ENCODE data around the gene MLKL.

Gene MLKL

DNA sequence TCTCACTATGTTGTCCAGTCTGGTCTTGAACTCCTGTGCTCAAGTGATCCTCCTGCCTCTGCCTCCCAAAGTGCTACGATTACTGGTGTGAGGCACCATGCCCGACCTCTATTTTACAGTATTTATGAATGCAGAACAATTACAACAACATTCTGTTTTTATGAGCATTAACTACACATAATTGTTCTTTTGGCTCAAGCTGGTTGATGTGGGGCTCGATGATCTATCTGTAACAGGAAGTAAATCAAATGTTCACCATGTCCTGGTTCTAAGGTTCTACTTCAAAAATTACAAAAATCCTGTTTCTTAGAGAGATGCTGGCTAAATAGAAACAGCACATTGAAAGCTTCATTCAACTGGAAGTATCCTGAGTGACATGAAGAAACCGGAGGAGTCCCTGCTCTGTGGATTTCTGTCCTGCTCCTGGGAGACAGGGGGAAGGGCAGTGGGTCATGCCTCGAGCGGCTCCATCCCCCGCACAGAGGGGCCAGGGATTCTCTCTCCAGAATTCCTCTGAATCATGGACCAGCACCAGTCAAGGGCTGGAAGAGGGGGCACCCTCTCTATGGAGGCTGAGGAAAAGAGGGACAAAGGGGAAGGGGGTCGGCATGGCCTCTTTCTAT, 42.5 kb upstream of the MLKL start:
- DNase-seq (ENCODE audit: insufficient read length, low spot score) (no peak), FAIRE-seq (no peak)
- TF ChIP-seq POLR2AphosphoS5 (IDR thresholded peaks at IDR 0.05; ENCODE audit: low read depth, low read length): no peak
- no peak for TF ChIP-seq PAX5 (IDR thresholded peaks at IDR 0.05; ENCODE audit: insufficient read depth, low read length, severe bottlenecking)
- no peak for TF ChIP-seq TAF1 (IDR thresholded peaks at IDR 0.05; ENCODE audit: low read depth, low read length)
- TF ChIP-seq SPI1 (IDR thresholded peaks at IDR 0.05; ENCODE audit: low read depth, low read length): no peak
- TF ChIP-seq POU2F2 (IDR thresholded peaks at IDR 0.05; ENCODE audit: low read depth, low read length): no peak
- no peak for TF ChIP-seq POLR2A (IDR thresholded peaks at IDR 0.05; ENCODE audit: low read depth, low read length)

DNA sequence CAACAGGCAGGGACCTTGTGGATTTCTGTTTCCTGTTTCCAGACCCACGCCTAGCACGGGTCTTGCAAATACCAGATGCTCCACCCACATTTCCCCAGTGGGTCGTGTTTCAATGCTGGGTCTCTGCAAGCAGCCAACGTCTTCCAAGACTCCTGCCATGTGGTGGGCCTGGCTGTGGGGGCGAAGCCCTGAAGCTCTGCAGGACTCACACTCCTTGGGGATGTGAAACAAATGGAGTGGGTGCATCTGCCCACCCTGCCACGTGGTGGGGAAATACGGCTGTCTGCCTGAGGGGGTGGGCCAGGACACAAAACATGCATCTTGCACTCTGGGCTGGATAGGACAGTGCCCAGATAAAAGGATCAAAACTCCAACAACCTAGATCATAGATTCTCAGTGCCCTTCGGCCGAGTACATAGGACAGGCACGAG, 41.4 kb upstream of the MLKL start:
- no peak for FAIRE-seq
- DNase-seq (ENCODE audit: insufficient read length, low spot score): no peak
- no peak for TF ChIP-seq POLR2A (IDR thresholded peaks at IDR 0.05; ENCODE audit: low read depth, low read length)
- no peak for TF ChIP-seq POLR2AphosphoS5 (IDR thresholded peaks at IDR 0.05; ENCODE audit: low read depth, low read length)

DNA sequence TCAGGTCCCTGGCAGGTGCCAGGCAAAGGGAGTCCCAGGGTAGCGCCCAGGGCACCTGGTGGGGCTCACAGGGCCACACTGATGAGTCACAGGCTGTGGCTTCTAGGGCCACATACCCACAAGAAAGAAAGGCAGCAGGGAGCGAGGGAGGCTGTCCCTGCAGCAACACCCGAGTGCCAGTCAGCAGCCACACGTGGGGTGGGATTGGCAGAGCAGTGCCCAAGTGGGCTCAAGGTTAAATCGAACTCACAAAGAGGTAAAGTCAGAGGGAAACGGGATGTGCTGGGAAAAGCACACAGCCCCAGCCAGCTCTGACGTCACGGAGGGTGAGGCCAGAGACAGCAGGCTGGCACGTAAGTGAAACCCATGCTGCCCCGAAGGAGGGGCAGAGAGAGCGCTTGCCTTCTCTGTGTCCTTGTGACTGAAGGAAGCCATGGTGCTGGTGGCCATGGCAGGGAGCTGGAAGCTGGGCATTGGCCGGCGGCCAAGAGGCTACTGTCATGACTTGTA, 40.2 kb upstream of the MLKL start:
- TF ChIP-seq PAX5 (IDR thresholded peaks at IDR 0.05; ENCODE audit: insufficient read depth, low read length, severe bottlenecking): no peak
- TF ChIP-seq SPI1 (IDR thresholded peaks at IDR 0.05; ENCODE audit: low read depth, low read length): no peak
- TF ChIP-seq POLR2AphosphoS5 (IDR thresholded peaks at IDR 0.05; ENCODE audit: low read depth, low read length): no peak
- FAIRE-seq (no peak), DNase-seq (ENCODE audit: insufficient read length, low spot score) (no peak)

DNA sequence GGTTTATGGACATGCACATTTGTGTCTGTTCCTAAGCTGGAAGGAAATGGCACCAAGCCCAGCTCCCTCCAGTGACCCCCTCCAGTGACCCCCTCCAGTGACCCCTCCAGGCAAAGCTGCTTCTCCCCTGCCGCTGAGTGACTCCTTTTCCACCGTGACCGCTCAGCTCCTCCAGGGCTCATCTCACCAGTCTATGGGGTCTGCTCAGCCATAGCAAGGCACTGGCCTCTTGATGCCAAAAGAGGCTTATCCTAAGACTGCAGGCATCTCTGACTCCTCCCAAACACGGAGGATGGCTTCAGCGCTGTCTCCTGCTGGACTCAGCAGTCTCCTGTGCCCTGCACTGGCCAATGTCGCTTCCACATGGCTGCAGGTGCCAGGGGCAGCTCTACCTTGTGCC, 38.6 kb upstream of the MLKL start:
- FAIRE-seq (no peak), DNase-seq (ENCODE audit: insufficient read length, low spot score) (no peak)
- no peak for TF ChIP-seq POLR2A (IDR thresholded peaks at IDR 0.05; ENCODE audit: low read depth, low read length)
- no peak for TF ChIP-seq PAX5 (IDR thresholded peaks at IDR 0.05; ENCODE audit: insufficient read depth, low read length, severe bottlenecking)
- no peak for TF ChIP-seq POU2F2 (IDR thresholded peaks at IDR 0.05; ENCODE audit: low read depth, low read length)
- TF ChIP-seq SPI1 (IDR thresholded peaks at IDR 0.05; ENCODE audit: low read depth, low read length): no peak
- no peak for TF ChIP-seq POLR2AphosphoS5 (IDR thresholded peaks at IDR 0.05; ENCODE audit: low read depth, low read length)
- no peak for TF ChIP-seq TAF1 (IDR thresholded peaks at IDR 0.05; ENCODE audit: low read depth, low read length)

DNA sequence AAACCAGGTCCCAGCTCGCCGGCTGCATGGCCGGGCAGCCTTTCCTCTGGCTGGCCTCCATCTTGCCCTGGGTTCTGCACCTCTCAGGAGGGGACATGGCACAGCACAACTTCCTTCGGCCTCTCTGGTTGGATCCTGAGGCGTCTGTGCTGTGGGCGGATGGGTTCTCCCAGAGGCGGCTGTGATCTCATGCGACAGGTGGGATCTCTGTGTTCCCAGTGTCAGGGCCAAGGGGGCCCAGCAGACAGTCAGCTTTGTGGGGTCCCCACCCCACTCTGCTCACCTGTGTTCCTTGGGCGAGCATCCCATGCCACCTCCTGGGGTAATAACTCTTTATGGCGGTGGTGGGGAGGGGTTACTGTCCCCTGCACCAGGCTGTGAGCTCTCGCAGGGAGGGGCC, 38.2 kb upstream of the MLKL start:
- no peak for DNase-seq (ENCODE audit: insufficient read length, low spot score)
- no peak for FAIRE-seq

DNA sequence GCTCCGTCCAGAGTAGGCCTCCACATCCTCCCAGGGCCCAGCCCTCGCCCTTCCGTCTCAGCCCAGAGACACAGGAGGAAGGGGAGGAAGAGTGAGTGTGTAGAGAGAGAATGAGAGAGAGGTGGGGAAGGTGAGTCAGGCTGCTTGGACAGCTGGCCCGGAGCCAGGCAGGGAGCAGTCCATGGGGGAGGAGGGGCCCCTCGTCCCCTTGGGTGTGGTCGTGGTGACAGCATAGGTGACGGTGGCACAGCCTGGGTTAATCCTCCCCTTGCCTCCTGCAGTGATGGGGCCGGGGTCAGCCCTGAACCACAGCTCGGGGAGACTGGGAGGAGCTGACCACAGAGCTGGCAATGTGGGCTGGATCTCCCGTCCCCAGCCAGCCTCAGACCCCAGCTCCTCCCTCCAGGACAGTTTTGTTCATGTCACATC, 37.5 kb upstream of the MLKL start:
- FAIRE-seq (no peak), DNase-seq (ENCODE audit: insufficient read length, low spot score) (no peak)
- TF ChIP-seq POLR2A (IDR thresholded peaks at IDR 0.05; ENCODE audit: low read depth, low read length): no peak

More for the DNA sequence above, 38.2 kb upstream of the MLKL start:
- TF ChIP-seq SPI1 (IDR thresholded peaks at IDR 0.05; ENCODE audit: low read depth, low read length): no peak
- no peak for TF ChIP-seq POLR2A (IDR thresholded peaks at IDR 0.05; ENCODE audit: low read depth, low read length)
- TF ChIP-seq POLR2AphosphoS5 (IDR thresholded peaks at IDR 0.05; ENCODE audit: low read depth, low read length): no peak
- TF ChIP-seq PAX5 (IDR thresholded peaks at IDR 0.05; ENCODE audit: insufficient read depth, low read length, severe bottlenecking): no peak

DNA sequence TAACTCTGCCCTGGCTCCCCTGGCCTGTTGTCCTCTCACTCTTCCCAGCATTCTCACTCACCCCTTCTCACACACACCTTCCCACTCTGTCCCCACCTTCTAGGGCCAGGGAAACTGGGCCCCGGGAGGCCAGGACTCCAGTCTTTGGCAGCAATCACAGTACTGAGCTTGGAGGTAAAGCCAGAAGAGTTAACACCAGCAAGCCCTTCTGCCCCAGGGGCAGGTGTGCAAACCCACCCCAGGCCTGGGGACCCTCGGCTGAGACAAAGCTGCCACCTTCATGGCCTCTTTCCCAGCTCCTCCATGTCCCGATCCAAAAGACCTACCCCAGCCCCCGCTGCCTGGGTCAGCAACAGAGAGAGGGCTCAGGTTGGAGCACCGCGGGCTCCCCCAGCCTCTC, 36.9 kb upstream of the MLKL start:
- FAIRE-seq: no peak
- no peak for TF ChIP-seq POLR2A (IDR thresholded peaks at IDR 0.05; ENCODE audit: low read depth, low read length)
- TF ChIP-seq PAX5 (IDR thresholded peaks at IDR 0.05; ENCODE audit: insufficient read depth, low read length, severe bottlenecking): no peak
- no peak for TF ChIP-seq POU2F2 (IDR thresholded peaks at IDR 0.05; ENCODE audit: low read depth, low read length)
- TF ChIP-seq POLR2AphosphoS5 (IDR thresholded peaks at IDR 0.05; ENCODE audit: low read depth, low read length): no peak
- TF ChIP-seq TAF1 (IDR thresholded peaks at IDR 0.05; ENCODE audit: low read depth, low read length): no peak
- no peak for TF ChIP-seq SPI1 (IDR thresholded peaks at IDR 0.05; ENCODE audit: low read depth, low read length)

DNA sequence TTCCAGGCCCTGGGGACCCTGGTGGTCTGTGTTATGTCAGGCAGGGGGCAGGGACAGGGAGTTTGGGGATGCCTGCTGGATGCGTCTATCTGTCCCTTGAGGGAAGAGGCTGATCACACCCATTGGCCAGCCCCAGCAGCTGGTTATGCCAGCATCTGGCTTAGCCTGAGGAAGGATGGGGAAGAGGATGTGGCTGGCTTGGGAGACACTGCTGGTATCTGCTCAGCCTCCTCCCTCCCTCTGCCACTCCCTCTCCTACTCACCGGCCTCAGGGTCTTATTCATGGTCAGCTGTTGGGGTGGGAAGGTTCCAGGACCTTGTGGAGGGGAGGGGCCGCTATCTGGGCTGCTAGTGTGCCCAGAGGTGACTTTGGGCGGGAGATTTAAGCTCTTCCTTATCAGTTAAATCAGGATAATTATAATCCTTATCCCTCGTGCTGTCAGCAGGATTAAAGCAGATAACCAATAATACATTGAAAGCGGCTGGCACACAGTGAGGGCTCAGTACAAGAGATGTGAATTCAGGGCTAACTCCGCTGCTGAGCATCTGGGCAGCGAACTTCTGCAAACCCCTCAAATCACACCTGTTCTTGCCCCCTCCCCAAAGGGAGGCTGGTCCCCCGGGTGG, 36.0 kb upstream of the MLKL start:
- no peak for FAIRE-seq
- no peak for TF ChIP-seq TAF1 (IDR thresholded peaks at IDR 0.05; ENCODE audit: low read depth, low read length)
- TF ChIP-seq POLR2AphosphoS5 (IDR thresholded peaks at IDR 0.05; ENCODE audit: low read depth, low read length): no peak
- no peak for TF ChIP-seq PAX5 (IDR thresholded peaks at IDR 0.05; ENCODE audit: insufficient read depth, low read length, severe bottlenecking)
- TF ChIP-seq SPI1 (IDR thresholded peaks at IDR 0.05; ENCODE audit: low read depth, low read length): no peak
- TF ChIP-seq POU2F2 (IDR thresholded peaks at IDR 0.05; ENCODE audit: low read depth, low read length): no peak
- TF ChIP-seq POLR2A (IDR thresholded peaks at IDR 0.05; ENCODE audit: low read depth, low read length): no peak

More for the DNA sequence above, 36.9 kb upstream of the MLKL start:
- DNase-seq (ENCODE audit: insufficient read length, low spot score): no peak

DNA sequence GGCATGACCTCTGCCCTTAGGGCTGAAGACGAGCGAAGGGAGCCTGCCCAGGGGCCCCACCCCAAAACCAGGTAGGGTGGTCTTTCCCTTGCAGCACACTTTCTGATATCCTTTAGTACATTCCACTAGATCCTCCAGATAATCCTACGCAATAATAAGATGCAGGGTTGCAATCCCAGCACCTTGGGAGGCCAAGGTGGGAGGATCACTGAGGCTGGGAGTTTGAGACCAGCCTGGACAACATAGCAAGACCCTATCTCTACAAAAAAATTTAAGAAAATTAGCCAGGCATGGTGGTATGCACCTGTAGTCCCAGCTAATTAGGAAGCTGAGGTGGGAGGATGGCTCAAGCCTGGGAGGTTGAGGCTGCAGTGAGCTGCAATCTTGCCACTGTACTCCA, 34.9 kb upstream of the MLKL start:
- FAIRE-seq (no peak), DNase-seq (ENCODE audit: insufficient read length, low spot score) (no peak)
- TF ChIP-seq SPI1 (IDR thresholded peaks at IDR 0.05; ENCODE audit: low read depth, low read length): no peak
- TF ChIP-seq POU2F2 (IDR thresholded peaks at IDR 0.05; ENCODE audit: low read depth, low read length): no peak
- no peak for TF ChIP-seq PAX5 (IDR thresholded peaks at IDR 0.05; ENCODE audit: insufficient read depth, low read length, severe bottlenecking)
- TF ChIP-seq POLR2A (IDR thresholded peaks at IDR 0.05; ENCODE audit: low read depth, low read length): no peak
- no peak for TF ChIP-seq TAF1 (IDR thresholded peaks at IDR 0.05; ENCODE audit: low read depth, low read length)
- TF ChIP-seq POLR2AphosphoS5 (IDR thresholded peaks at IDR 0.05; ENCODE audit: low read depth, low read length): no peak

More for the DNA sequence above, 36.0 kb upstream of the MLKL start:
- no peak for DNase-seq (ENCODE audit: insufficient read length, low spot score)

DNA sequence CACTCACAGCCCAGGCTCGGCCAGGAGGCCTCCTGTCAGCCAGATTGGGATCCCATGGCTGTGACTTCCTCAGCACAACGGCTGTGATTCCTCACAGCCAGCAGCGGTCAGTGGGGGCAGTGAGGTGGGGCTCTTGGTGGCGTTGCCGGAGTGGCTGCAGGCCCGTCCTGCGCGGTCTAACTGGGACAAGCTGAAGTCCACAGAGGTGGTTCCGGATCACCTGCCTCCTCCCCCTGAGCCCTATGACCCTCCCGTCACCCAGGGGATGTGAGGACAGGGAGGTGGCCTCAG, 34.4 kb upstream of the MLKL start:
- FAIRE-seq (no peak), DNase-seq (ENCODE audit: insufficient read length, low spot score) (no peak)
- TF ChIP-seq POU2F2 (IDR thresholded peaks at IDR 0.05; ENCODE audit: low read depth, low read length) (no peak), POLR2A (IDR thresholded peaks at IDR 0.05; ENCODE audit: low read depth, low read length) (no peak), POLR2AphosphoS5 (IDR thresholded peaks at IDR 0.05; ENCODE audit: low read depth, low read length) (no peak), SPI1 (IDR thresholded peaks at IDR 0.05; ENCODE audit: low read depth, low read length) (no peak), PAX5 (IDR thresholded peaks at IDR 0.05; ENCODE audit: insufficient read depth, low read length, severe bottlenecking) (no peak), TAF1 (IDR thresholded peaks at IDR 0.05; ENCODE audit: low read depth, low read length) (no peak)

Data from GM12891 (cell line).